ENCODE data around the gene MAML2.

DNA sequence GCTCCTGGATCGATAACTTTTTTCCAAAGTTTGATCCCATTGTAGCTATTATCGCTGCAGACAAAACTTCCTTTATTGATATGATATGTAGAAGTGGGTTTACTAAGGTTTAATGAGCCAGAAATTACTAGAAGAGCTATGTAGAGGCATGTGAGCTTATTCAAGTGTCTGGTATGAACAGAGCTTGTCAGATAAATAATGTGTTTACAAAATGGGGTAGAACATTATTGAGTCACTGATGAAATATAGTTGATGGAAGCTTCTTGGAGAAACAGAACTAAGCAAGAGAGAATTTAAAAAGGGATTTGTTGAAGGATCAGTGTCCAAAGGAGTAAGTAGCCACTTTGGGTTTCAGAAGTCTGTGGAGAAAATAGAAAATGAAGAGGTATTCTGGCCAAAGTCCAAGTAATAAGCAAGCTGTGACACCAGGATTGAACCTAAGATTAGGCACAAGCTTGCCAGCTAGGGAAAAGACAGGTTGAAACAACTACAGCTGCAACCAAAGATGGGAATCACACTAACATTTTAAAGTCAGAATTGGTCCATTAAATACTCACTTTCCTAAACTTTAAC, 104.3 kb downstream of the MAML2 start:
- no peak for TF ChIP-seq CTCF (IDR thresholded peaks at IDR 0.05; ENCODE audit: borderline replicate concordance, extremely low read depth, low read length, poor library complexity, severe bottlenecking)
- TF ChIP-seq EZH2 (IDR thresholded peaks at IDR 0.05; ENCODE audit: borderline replicate concordance, low read depth, low read length, severe bottlenecking) = no peak

Data from DND-41 (cell line).